ENCODE measurements around the gene CFD.

The CFD gene

GRCh38 chr19:863315-863620 lies 3.8 kb downstream of the CFD start:
- Histone ChIP-seq H3K9me3 (ENCODE audit: control insufficient read depth in 5 of 5, low read length in 5 of 5) (no peaks in the 10 kb centered on the region), H3K9ac (ENCODE audit: low read length in 5 of 5) (no peak overlapping the region), H3K4me3 (ENCODE audit: low read depth in 1 of 5, low read length in 5 of 5) (peak overlapping the region in 2 of 5 donors; percentile 9 to 30), H3K36me3 (ENCODE audit: control insufficient read depth in 5 of 5, insufficient read depth in 5 of 5, low read length in 5 of 5) (peaks cover 0 to 20% (median 10%) of the 10 kb centered on the region in 5 donors), H3K27me3 (ENCODE audit: control insufficient read depth in 5 of 5, insufficient read depth in 4 of 5, low read length in 5 of 5) (peaks cover 0 to 4% (median 0%) of the 10 kb centered on the region in 5 donors), H3K27ac (ENCODE audit: low read depth, low read length) (no peak overlapping the region), H3K4me1 (ENCODE audit: control insufficient read depth in 5 of 5, insufficient read depth in 5 of 5, low read length in 5 of 5) (peaks cover 3 to 42% (median 34%) of the 10 kb centered on the region in 5 donors)

- Histone ChIP-seq H3K9ac (ENCODE audit: low read length in 5 of 5) (no peak overlapping the region), H3K4me3 (ENCODE audit: low read depth in 1 of 5, low read length in 5 of 5) (no peak overlapping the region), H3K27ac (ENCODE audit: low read depth, low read length) (no peak overlapping the region), H3K4me1 (ENCODE audit: control insufficient read depth in 5 of 5, insufficient read depth in 5 of 5, low read length in 5 of 5) (peaks cover 2 to 37% (median 26%) of the 10 kb centered on the region in 5 donors), H3K9me3 (ENCODE audit: control insufficient read depth in 5 of 5, low read length in 5 of 5) (no peaks in the 10 kb centered on the region), H3K27me3 (ENCODE audit: control insufficient read depth in 5 of 5, insufficient read depth in 4 of 5, low read length in 5 of 5) (no peaks in the 10 kb centered on the region), H3K36me3 (ENCODE audit: control insufficient read depth in 5 of 5, insufficient read depth in 5 of 5, low read length in 5 of 5) (peaks cover 0 to 39% (median 31%) of the 10 kb centered on the region in 5 donors)
Observed at GRCh38 chr19:866769-867300, 7.4 kb downstream of the CFD start.

- H3K9ac ChIP-seq (ENCODE audit: low read length in 5 of 5): no peak overlapping the region
- no peaks in the 10 kb centered on the region for H3K9me3 ChIP-seq (ENCODE audit: control insufficient read depth in 5 of 5, low read length in 5 of 5)
- peaks cover 2 to 42% (median 31%) of the 10 kb centered on the region in 5 donors for H3K4me1 ChIP-seq (ENCODE audit: control insufficient read depth in 5 of 5, insufficient read depth in 5 of 5, low read length in 5 of 5)
- H3K27ac ChIP-seq (ENCODE audit: low read depth, low read length): no peak overlapping the region
- no peak overlapping the region for H3K4me3 ChIP-seq (ENCODE audit: low read depth in 1 of 5, low read length in 5 of 5)
- H3K36me3 ChIP-seq (ENCODE audit: control insufficient read depth in 5 of 5, insufficient read depth in 5 of 5, low read length in 5 of 5): peaks cover 0 to 39% (median 31%) of the 10 kb centered on the region in 5 donors
- no peaks in the 10 kb centered on the region for H3K27me3 ChIP-seq (ENCODE audit: control insufficient read depth in 5 of 5, insufficient read depth in 4 of 5, low read length in 5 of 5)
Observed at GRCh38 chr19:867301-867793, 7.9 kb downstream of the CFD start.

DNA sequence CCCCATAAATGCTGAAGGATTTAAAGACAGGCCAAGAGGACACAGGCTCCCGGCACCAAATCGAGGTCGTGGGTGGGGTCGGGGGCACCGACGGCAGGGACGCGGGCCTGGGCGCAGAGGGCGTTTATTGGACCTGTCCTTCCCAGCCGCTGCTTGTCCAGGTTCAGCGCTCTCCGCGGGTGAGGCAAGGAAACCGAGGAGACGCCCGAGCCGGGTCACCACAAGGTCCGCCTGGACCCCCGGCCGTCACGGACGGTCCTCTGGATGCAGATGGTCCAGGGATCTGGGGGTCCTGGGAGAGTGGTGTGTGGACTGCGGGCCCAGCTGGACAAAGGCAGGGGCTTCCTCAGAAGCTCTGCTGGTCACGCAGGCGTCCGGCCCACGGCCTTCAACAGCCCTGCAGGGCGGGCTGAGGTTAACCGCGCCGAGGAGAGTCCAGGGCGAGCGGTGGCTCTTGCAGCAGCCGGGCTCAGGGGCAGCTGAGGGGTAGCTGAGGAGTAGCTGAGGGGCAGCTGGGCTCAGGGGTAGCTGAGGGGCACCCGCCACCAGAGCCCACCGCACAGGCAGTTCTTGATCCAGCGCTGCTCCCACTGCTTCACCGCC lies 8.5 kb downstream of the CFD start:
- no peak overlapping the region for H3K27ac ChIP-seq (ENCODE audit: low read depth, low read length)
- H3K4me3 ChIP-seq (ENCODE audit: low read depth in 1 of 5, low read length in 5 of 5): no peak overlapping the region
- no peaks in the 10 kb centered on the region for H3K27me3 ChIP-seq (ENCODE audit: control insufficient read depth in 5 of 5, insufficient read depth in 4 of 5, low read length in 5 of 5)
- H3K36me3 ChIP-seq (ENCODE audit: control insufficient read depth in 5 of 5, insufficient read depth in 5 of 5, low read length in 5 of 5): peaks cover 0 to 37% (median 31%) of the 10 kb centered on the region in 5 donors
- no peak overlapping the region for H3K9ac ChIP-seq (ENCODE audit: low read length in 5 of 5)
- H3K4me1 ChIP-seq (ENCODE audit: control insufficient read depth in 5 of 5, insufficient read depth in 5 of 5, low read length in 5 of 5): peaks cover 2 to 38% (median 25%) of the 10 kb centered on the region in 5 donors
- H3K9me3 ChIP-seq (ENCODE audit: control insufficient read depth in 5 of 5, low read length in 5 of 5): no peaks in the 10 kb centered on the region

DNA sequence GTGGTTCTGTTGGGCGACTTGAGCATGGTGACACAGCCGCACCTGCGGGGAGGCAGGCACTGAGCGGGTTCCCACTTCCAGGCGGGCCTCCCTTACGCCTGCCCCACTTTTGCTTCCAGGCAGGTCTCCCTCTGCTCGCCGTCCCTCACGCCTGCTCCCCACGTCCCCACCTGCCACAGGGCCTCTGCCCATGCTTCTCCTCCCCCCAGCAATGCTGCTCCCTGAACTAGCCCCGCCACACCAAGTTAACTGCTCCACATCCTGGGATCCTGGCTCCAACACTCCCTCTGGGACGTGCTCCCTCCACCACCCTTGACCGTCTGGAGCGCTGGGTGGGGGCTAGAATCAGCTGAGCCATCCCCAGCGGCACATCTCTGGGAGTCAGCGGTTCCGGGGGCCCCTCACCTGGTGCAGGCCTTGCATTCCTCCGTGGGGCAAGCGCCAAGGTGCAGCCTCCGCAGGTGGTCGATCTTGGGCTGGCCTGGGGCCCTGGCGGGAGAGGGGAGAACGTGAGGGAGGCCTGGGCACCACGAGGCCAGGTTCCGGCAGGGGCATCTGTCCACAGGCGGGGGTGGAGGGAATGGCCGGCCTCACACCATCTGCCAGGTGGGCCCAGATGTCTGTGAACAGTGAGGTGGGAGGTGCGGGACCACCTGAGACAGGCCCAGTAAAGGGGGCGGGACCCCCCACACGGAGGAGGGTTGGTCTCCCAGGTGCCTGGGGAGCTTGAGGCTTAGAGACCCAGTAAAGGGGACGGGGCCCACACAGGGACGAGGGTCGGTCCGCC lies 9.2 kb downstream of the CFD start:
- Histone ChIP-seq H3K9me3 (ENCODE audit: control insufficient read depth in 5 of 5, low read length in 5 of 5) (no peaks in the 10 kb centered on the region), H3K4me1 (ENCODE audit: control insufficient read depth in 5 of 5, insufficient read depth in 5 of 5, low read length in 5 of 5) (peaks cover 2 to 37% (median 21%) of the 10 kb centered on the region in 5 donors), H3K27ac (ENCODE audit: low read depth, low read length) (peak overlapping the region; percentile 69), H3K9ac (ENCODE audit: low read length in 5 of 5) (peak overlapping the region in 2 of 5 donors; percentile 20 to 30), H3K4me3 (ENCODE audit: low read depth in 1 of 5, low read length in 5 of 5) (no peak overlapping the region), H3K27me3 (ENCODE audit: control insufficient read depth in 5 of 5, insufficient read depth in 4 of 5, low read length in 5 of 5) (no peaks in the 10 kb centered on the region), H3K36me3 (ENCODE audit: control insufficient read depth in 5 of 5, insufficient read depth in 5 of 5, low read length in 5 of 5) (peaks cover 0 to 38% (median 35%) of the 10 kb centered on the region in 5 donors)

DNA sequence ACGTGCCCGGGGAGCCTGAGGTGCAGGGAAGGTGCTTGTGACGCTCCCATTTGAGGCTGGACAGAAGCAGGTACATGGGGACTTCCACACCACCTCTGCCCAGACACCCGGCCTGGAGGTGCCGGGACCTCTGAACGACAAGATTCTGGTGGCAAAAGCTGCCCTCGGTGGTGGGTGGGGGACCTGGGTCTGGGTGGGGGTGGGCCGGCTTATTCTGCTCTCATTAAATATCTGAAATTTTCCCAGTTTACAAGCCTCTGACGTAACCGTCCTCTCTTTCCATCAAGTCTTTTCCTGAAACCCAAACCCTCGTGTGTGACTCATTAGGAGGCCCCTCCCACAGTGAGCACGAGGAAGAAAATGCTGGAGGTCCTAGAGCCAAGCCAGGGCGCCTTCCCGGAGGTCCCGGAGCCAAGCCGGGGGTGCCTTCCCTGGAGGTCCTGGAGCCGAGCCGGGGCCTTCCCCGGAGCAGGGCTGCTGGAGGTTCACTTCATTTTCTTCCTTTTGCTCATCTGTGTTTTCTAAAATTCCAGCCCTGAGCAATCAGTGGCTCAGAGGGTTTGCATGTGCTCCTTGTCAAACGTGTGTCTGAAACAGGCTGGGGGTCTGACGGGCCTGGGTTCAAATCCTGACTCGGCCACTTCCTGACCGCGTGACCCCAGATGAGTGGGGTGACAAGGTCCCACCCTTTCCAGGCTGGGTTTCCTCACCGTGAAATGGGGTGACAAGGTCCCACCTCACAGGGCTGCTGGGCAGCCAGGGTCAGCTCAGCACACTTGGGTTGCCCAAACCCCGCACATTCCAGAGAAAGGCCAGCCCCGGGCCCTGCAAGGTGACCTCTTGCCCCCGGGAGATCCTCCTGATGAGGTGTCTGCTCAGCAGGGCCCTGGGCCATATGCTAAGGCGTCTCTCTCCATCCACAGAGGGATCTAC lies 10.0 kb downstream of the CFD start:
- peaks cover 2 to 34% (median 21%) of the 10 kb centered on the region in 5 donors for H3K4me1 ChIP-seq (ENCODE audit: control insufficient read depth in 5 of 5, insufficient read depth in 5 of 5, low read length in 5 of 5)
- peaks cover 0 to 39% (median 37%) of the 10 kb centered on the region in 5 donors for H3K36me3 ChIP-seq (ENCODE audit: control insufficient read depth in 5 of 5, insufficient read depth in 5 of 5, low read length in 5 of 5)
- peak overlapping the region in 2 of 5 donors; percentile 20 to 64 for H3K9ac ChIP-seq (ENCODE audit: low read length in 5 of 5)
- peak overlapping the region; percentile 84 for H3K27ac ChIP-seq (ENCODE audit: low read depth, low read length)
- H3K9me3 ChIP-seq (ENCODE audit: control insufficient read depth in 5 of 5, low read length in 5 of 5): no peaks in the 10 kb centered on the region
- H3K27me3 ChIP-seq (ENCODE audit: control insufficient read depth in 5 of 5, insufficient read depth in 4 of 5, low read length in 5 of 5): no peaks in the 10 kb centered on the region
- no peak overlapping the region for H3K4me3 ChIP-seq (ENCODE audit: low read depth in 1 of 5, low read length in 5 of 5)

DNA sequence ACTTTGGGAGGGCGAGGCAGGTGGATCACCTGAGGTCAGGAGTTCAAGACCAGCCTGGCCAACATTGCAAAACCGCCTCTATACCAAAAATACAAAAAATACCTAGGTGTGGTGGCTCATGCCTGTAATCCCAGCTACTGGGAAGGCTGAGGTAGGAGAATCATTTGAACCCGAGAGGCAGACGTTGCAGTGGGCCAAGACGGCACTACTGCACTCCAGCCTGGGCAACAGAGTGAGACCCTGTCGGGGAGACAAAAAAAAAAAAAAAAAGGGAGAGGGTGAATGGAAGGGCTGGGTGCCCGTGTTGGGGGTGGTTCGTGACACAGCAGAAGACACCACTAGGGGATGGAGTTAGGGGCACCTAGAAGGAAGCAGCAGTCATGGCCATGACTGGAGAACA lies 10.8 kb downstream of the CFD start:
- H3K27me3 ChIP-seq (ENCODE audit: control insufficient read depth in 5 of 5, insufficient read depth in 4 of 5, low read length in 5 of 5): no peaks in the 10 kb centered on the region
- no peak overlapping the region for H3K9ac ChIP-seq (ENCODE audit: low read length in 5 of 5)
- H3K27ac ChIP-seq (ENCODE audit: low read depth, low read length): peak overlapping the region; percentile 84

GRCh38 chr19:870963-871401 lies 11.5 kb downstream of the CFD start:
- Histone ChIP-seq H3K36me3 (ENCODE audit: control insufficient read depth in 5 of 5, insufficient read depth in 5 of 5, low read length in 5 of 5) (peaks cover 0 to 52% (median 48%) of the 10 kb centered on the region in 5 donors), H3K27me3 (ENCODE audit: control insufficient read depth in 5 of 5, insufficient read depth in 4 of 5, low read length in 5 of 5) (no peaks in the 10 kb centered on the region), H3K27ac (ENCODE audit: low read depth, low read length) (peak overlapping the region; percentile 84), H3K4me1 (ENCODE audit: control insufficient read depth in 5 of 5, insufficient read depth in 5 of 5, low read length in 5 of 5) (peaks cover 2 to 34% (median 21%) of the 10 kb centered on the region in 5 donors), H3K4me3 (ENCODE audit: low read depth in 1 of 5, low read length in 5 of 5) (no peak overlapping the region), H3K9ac (ENCODE audit: low read length in 5 of 5) (no peak overlapping the region), H3K9me3 (ENCODE audit: control insufficient read depth in 5 of 5, low read length in 5 of 5) (no peaks in the 10 kb centered on the region)

More for the DNA sequence above, 10.8 kb downstream of the CFD start:
- Histone ChIP-seq H3K36me3 (ENCODE audit: control insufficient read depth in 5 of 5, insufficient read depth in 5 of 5, low read length in 5 of 5) (peaks cover 0 to 46% (median 41%) of the 10 kb centered on the region in 5 donors), H3K4me1 (ENCODE audit: control insufficient read depth in 5 of 5, insufficient read depth in 5 of 5, low read length in 5 of 5) (peaks cover 2 to 34% (median 21%) of the 10 kb centered on the region in 5 donors), H3K9me3 (ENCODE audit: control insufficient read depth in 5 of 5, low read length in 5 of 5) (no peaks in the 10 kb centered on the region), H3K4me3 (ENCODE audit: low read depth in 1 of 5, low read length in 5 of 5) (no peak overlapping the region)

DNA sequence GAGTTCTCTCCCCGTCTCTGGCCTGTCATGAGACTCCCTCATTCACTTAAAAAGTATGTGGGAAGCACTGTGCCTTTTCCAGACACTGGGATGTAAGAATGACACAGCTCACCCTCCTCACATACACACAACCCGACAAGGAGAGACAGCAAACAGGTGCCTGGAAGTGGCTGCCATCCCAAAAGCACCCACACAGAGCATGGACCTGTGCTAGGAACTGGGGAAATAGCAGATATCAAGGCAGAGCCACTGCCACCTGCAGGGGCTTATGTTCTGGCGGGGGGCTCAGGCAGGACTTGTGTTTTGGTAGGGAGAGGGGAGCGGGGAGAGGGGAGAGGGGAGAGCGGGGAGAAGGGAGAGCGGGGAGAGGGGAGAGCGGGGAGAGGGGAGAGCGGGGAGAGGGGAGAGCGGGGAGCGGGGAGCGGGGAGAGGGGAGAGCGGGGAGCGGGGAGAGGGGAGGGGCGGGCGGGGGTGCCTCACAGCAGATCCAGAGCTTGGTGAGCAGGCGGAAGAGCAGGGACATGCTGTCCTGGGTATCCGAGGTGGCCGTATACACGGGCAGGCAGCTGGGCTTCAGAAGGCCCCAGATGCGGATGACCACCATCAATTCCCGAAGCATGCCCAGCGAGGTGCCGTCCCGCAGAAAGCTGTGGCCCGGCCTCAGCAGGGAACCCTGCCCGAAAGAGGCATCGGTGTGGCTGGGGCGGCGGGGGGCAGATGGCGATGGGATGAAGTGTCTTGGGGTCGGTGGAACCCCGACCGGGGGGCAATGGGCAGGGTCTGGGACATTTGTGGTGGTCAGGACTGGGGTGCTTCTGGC lies 12.2 kb downstream of the CFD start:
- Histone ChIP-seq H3K36me3 (ENCODE audit: control insufficient read depth in 5 of 5, insufficient read depth in 5 of 5, low read length in 5 of 5) (peaks cover 0 to 59% (median 54%) of the 10 kb centered on the region in 5 donors), H3K9ac (ENCODE audit: low read length in 5 of 5) (no peak overlapping the region), H3K4me1 (ENCODE audit: control insufficient read depth in 5 of 5, insufficient read depth in 5 of 5, low read length in 5 of 5) (peaks cover 2 to 34% (median 21%) of the 10 kb centered on the region in 5 donors), H3K9me3 (ENCODE audit: control insufficient read depth in 5 of 5, low read length in 5 of 5) (no peaks in the 10 kb centered on the region), H3K4me3 (ENCODE audit: low read depth in 1 of 5, low read length in 5 of 5) (no peak overlapping the region), H3K27ac (ENCODE audit: low read depth, low read length) (no peak overlapping the region), H3K27me3 (ENCODE audit: control insufficient read depth in 5 of 5, insufficient read depth in 4 of 5, low read length in 5 of 5) (no peaks in the 10 kb centered on the region)
